ENCODE results near the gene PLCB3.
"Not testable (repeated sequence)": the region's sequence is repeated elsewhere in the genome, so short reads cannot be mapped to it uniquely, and the experiment has no call there.

The PLCB3 gene

DNA sequence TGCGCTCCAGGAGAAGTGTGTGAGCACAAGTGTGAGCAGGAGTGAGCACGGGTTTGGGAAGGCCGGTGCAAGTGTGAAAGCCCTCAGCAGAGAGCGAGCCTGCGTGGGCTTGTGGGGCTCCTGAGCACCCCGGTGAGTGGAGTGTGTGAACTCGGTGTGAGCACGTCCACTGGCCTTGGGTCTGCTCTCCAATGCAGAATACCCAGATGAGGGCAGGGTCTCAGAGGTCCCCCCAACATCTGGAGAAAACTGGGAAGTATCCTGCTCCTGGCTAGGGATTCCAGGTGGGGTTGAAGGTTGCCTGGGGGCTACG lies 55.2 kb downstream of the PLCB3 start:
- no peak for DNase-seq

DNA sequence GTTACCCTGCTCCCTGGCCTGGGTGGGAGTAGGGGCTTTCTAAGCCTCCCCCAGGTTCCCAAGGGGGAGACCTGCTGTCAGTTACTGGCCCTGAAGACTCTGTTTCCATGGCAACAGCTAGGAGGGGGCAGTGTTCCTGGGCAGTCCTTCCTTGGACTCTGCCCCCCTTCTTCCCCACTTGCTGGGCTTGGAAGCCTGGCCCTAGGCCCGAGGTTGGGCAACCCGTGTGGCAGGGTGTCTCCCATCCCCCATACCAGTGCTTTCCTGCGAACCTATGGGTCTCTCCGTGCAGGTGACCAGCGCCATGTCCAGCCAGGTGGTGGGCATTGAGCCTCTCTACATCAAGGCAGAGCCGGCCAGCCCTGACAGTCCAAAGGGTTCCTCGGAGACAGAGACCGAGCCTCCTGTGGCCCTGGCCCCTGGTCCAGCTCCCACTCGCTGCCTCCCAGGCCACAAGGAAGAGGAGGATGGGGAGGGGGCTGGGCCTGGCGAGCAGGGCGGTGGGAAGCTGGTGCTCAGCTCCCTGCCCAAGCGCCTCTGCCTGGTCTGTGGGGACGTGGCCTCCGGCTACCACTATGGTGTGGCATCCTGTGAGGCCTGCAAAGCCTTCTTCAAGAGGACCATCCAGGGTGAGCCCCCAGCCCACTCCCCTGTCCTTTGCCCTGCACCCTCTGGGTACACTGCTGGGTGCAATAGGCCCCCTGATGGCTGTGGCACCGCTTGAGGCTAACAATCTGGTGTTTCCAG lies 55.7 kb downstream of the PLCB3 start:
- no peak for DNase-seq

DNA sequence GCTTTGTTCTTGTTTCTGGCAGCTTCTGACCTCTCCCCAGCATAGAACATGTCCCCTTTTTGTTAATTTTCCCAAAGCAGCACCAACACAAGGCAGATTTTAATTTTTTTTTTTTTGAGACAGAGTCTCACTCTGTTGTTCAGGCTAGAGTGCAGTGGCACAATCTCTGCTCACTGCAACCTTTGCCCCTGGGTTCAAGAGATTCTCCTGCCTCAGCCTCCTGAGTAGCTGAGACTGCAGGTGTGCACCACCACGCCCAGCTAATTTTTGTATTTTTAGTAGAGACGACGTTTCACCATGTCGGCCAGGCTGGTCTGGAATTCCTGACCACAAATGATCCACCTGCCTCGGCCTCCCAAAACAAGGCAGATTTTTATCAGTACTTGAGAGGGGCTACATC lies 56.5 kb downstream of the PLCB3 start:
- DNase-seq: not testable (repeated sequence)

DNA sequence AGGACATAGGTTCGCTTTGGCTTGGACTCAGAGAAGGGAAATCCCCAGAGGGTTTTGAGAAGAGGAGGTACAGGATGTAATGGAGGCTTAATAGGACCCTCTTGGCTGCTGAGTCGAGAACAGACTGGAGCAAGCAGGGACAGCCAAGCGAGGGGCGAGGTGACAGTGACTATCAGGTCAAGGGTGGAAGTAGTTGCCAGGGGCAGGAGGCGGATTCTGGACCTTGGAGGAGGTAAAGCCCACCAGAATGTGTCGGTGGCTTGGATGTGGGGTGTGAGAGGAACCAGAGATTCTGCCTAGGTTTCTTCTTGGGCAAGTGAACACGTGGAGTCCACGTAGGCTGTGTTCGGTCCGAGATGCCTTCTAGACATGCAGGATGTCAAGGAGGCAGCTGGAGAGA lies 61.6 kb downstream of the PLCB3 start:
- DNase-seq: no peak

GRCh38 chr11:64313491-64314145 lies 62.3 kb downstream of the PLCB3 start:
- no peak for DNase-seq

GRCh38 chr11:64314146-64314804 lies 62.9 kb downstream of the PLCB3 start:
- DNase-seq: no peak

GRCh38 chr11:64314805-64315561 lies 63.7 kb downstream of the PLCB3 start:
- no peak for DNase-seq

GRCh38 chr11:64315667-64316526 lies 64.6 kb downstream of the PLCB3 start:
- DNase-seq: not testable (repeated sequence)

DNA sequence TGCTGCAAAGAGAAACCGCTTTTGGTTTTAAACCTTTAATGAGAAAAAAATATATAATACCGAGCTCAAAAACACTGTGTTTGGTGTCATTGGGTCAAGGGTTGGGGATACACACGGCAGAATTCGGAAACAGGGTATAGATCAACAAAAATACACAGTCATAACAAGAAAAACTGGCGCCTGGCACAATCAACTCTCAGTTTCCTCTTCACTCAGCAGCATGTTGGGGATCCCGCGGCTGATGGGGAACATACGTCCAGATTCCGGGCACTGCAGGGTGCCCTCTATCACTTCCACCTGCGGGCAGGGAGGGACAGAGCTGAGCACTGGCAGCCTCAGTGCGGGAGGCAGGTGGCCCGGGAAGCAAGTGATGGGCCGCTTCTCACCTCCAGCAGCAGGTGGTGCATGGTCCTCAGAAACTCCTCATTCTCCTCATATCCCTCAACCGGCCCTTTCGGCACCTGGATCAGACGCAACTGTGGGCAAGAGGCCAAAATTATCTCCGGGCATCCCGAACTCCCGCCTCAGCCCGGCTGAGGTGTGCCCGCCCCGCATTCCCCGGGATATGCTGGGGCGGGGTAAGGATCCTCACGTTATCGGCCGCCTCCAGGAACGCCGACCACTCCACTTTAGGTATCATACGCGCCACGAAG lies 65.5 kb downstream of the PLCB3 start:
- DNase-seq: peak; percentile 43

DNA sequence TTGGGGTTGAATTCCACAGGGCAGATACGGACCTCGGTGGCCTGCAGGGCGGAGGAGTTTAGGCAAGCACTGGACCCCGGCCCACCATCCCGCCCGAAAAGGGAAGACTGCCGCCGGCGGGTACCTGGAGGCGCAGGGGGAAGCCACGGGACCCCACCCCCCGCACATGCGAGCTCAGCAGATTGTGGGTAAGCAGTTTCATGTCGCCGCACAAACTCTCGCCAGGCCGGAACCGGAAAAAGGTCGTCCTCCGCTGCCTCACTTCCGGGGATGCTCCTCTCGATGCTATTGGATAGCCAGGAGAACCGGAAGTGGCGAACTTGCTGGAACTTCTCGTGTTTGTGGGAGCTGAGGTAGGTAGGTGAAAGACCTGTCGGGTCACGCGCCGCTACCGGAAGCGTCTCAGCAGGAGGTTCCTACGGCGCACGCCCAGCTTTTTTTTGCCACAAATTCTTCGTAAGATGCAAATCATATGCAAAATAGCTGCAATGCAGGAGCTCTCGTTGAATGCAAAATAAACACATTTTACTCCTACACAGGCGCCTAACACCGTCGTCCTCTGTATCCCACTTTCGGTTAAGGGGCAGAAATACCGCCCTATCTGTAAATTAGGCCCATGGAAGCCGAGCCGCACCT lies 66.1 kb downstream of the PLCB3 start, which contains the start of gene TRMT112:
TSS of gene TRMT112 (minus strand) at position 235 of the 636 bp plus-strand sequence. CDS start at position 202, 33 bp downstream.
- DNase-seq: peak; percentile 96

DNA sequence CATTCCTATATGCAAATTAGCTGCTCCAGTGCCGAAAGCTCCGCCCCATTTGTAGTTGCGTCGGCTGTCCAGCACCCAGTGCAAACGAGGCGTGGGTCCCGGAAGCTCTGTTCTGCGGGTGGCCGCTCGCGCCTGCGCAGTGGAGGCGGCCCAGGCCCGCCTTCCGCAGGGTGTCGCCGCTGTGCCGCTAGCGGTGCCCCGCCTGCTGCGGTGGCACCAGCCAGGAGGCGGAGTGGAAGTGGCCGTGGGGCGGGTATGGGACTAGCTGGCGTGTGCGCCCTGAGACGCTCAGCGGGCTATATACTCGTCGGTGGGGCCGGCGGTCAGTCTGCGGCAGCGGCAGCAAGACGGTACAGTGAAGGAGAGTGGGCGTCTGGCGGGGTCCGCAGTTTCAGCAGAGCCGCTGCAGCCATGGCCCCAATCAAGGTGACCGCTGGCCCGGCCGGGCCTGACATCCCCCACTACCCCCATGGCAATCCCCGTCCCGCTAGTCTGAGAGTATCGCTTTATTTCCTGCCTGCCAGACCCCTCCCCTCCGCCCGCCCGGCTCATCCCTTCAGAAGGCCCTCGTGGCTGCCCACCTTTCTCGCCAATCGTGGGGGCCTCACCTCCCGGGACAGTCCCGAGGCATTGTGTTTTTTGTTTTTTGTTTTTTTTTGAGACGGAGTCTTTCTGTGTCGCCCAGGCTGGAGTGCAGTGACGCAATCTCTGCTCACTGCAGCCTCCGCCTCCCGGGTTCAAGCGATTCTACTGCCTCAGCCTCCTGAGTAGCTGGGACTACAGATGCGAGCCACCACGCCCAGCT lies 66.8 kb downstream of the PLCB3 start, which contains the start of gene PRDX5:
TSS of gene PRDX5 (plus strand) at position 161 of the 805 bp plus-strand sequence. CDS start at position 256, 95 bp downstream.
- DNase-seq: peak; percentile 91
